ENCODE data around the gene METTL27. TPM values are rescaled to one million over a fixed set of nuclear protein-coding genes. Genes with fewer than 3 reads are reported as not detected.

Gene METTL27
- total and polyA plus RNA-seq, 9 of the 15 experiments (the other 6 are each of a cell fraction or from before 2014, with no cell fraction given): 0.08 to 0.82 (median 0.33) TPM; not detected in 4

GRCh38 chr7:73833251-73833919 lies 8.9 kb downstream of the METTL27 start (continued):
- TF ChIP-seq ZNF740 (CRISPR knock-in tag; IDR thresholded peaks at IDR 0.05) (peak; percentile 43; the same call in 1 of the 2 replicates), ZNF740 (tag; IDR thresholded peaks at IDR 0.05) (no peak), NRF1 (conservative IDR thresholded peaks at IDR 0.05 in 1 of 2, IDR thresholded peaks at IDR 0.05 in 1 of 2) (no peak), PHF20 (IDR thresholded peaks at IDR 0.05; ENCODE audit: partially characterized antibody) (no peak), BCOR (IDR thresholded peaks at IDR 0.05) (peak; percentile 21; the same call in 1 of the 2 replicates), MEF2A (IDR thresholded peaks at IDR 0.05; ENCODE audit: control insufficient read depth, low read depth, low read length) (no peak), MEIS2 (IDR thresholded peaks at IDR 0.05; ENCODE audit: partially characterized antibody) (no peak), MYNN (IDR thresholded peaks at IDR 0.05) (no peak), MYNN (CRISPR knock-in tag; IDR thresholded peaks at IDR 0.05) (no peak), CEBPG (CRISPR knock-in tag; IDR thresholded peaks at IDR 0.05) (no peak), CEBPG (tag; conservative IDR thresholded peaks at IDR 0.05 in 1 of 2, IDR thresholded peaks at IDR 0.05 in 1 of 2) (no peak), RBM25 (IDR thresholded peaks at IDR 0.05; ENCODE audit: low read depth, low read length, severe bottlenecking) (no peak), NFE2 (IDR thresholded peaks at IDR 0.05; ENCODE audit: low read depth) (peak; percentile 91), GTF3C2 (IDR thresholded peaks at IDR 0.05; ENCODE audit: borderline replicate concordance, extremely low read depth, insufficient read length) (no peak), ZNF282 (CRISPR knock-in tag; IDR thresholded peaks at IDR 0.05) (no peak), C11orf30 (IDR thresholded peaks at IDR 0.05; ENCODE audit: low read depth) (peak; percentile 81)
- TF ChIP-seq, protein P1, sequence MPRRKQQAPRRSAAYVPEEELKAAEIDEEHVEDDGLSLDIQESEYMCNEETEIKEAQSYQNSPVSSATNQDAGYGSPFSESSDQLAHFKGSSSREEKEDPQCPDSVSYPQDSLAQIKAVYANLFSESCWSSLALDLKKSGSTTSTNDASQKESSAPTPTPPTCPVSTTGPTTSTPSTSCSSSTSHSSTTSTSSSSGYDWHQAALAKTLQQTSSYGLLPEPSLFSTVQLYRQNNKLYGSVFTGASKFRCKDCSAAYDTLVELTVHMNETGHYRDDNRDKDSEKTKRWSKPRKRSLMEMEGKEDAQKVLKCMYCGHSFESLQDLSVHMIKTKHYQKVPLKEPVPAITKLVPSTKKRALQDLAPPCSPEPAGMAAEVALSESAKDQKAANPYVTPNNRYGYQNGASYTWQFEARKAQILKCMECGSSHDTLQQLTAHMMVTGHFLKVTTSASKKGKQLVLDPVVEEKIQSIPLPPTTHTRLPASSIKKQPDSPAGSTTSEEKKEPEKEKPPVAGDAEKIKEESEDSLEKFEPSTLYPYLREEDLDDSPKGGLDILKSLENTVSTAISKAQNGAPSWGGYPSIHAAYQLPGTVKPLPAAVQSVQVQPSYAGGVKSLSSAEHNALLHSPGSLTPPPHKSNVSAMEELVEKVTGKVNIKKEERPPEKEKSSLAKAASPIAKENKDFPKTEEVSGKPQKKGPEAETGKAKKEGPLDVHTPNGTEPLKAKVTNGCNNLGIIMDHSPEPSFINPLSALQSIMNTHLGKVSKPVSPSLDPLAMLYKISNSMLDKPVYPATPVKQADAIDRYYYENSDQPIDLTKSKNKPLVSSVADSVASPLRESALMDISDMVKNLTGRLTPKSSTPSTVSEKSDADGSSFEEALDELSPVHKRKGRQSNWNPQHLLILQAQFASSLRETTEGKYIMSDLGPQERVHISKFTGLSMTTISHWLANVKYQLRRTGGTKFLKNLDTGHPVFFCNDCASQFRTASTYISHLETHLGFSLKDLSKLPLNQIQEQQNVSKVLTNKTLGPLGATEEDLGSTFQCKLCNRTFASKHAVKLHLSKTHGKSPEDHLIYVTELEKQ (CRISPR knock-in tag; IDR thresholded peaks at IDR 0.05): no peak
- TF ChIP-seq, protein P2, sequence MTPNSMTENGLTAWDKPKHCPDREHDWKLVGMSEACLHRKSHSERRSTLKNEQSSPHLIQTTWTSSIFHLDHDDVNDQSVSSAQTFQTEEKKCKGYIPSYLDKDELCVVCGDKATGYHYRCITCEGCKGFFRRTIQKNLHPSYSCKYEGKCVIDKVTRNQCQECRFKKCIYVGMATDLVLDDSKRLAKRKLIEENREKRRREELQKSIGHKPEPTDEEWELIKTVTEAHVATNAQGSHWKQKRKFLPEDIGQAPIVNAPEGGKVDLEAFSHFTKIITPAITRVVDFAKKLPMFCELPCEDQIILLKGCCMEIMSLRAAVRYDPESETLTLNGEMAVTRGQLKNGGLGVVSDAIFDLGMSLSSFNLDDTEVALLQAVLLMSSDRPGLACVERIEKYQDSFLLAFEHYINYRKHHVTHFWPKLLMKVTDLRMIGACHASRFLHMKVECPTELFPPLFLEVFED (CRISPR knock-in tag; conservative IDR thresholded peaks at IDR 0.05): no peak
